Testis (tissue), 5 donors: ENCODE data around the gene TMEM253. TPM values are rescaled to one million over a fixed set of nuclear protein-coding genes. Genes with fewer than 3 reads are reported as not detected.

Experiments used
- DNase-seq: peaks from one replicate; pipeline ENCODE4 v3.0.0-alpha.2; 2019
- H3K27ac ChIP-seq, 2 donors: fragments of 200-600 bp; sonication (generic); one replicate each; pipeline ENCODE4 v1.5.1; 2019
- H3K27me3 ChIP-seq: fragments of 200-600 bp; sonication (generic); one replicate; pipeline ENCODE4 v1.5.1; 2019
- H3K36me3 ChIP-seq: fragments of 200-600 bp; sonication (generic); one replicate; pipeline ENCODE4 v1.5.1; 2017; ENCODE audit warnings: low read depth; ENCODE audit errors: missing control alignments
- H3K4me1 ChIP-seq: fragments of 200-600 bp; sonication (generic); one replicate; pipeline ENCODE4 v1.5.1; 2019
- H3K4me3 ChIP-seq, 2 donors: fragments of 200-600 bp; sonication (generic); one replicate each; pipeline ENCODE4 v1.5.1; 2017 to 2019
- H3K9me3 ChIP-seq: fragments of 200-600 bp; sonication (generic); one replicate; pipeline ENCODE4 v1.5.1; 2017
- CTCF ChIP-seq, 3 experiments: fragments of 450-650 bp in 2 of 3; fragments of 200-600 bp in 1 of 3; sonication (generic) in 1 of 3; IDR thresholded peaks; one replicate each; pipeline ENCODE4 v1.5.1; 2016 to 2019; ENCODE audit warnings: antibody characterized with exemption in 3 of 3, mild to moderate bottlenecking in 2 of 3, moderate library complexity in 1 of 3
- POLR2A ChIP-seq: fragments of 450-650 bp; IDR thresholded peaks from one replicate; pipeline ENCODE4 v1.6.1; 2017; ENCODE audit warnings: antibody characterized with exemption, mild to moderate bottlenecking, moderate library complexity
- WGBS, 2 donors: methylation state at CpG; one replicate each; pipeline ENCODE4 v1.1.5; 2018; 5-methylcytosine and 5-hydroxymethylcytosine counted together
- intact Hi-C: fragments of 100-400 bp; cut with DNase I; formaldehyde crosslinking; loops from one replicate; pipeline ENCODE4 v1.15.1; 2023; ENCODE audit warnings: low total_unique reads
- long read RNA-seq, 2 donors: transcript quantifications; one replicate each; lab custom pipeline, GENCODE V29; 2026
- polyA plus RNA-seq: library from polyadenylated mRNA; stranded (reverse); fragments of 350-450 nt; fragmentation: Illumina TruSeq; extraction: RNeasy Lipid Tissue Mini Kit (QIAGEN cat#74804); gene quantifications from one replicate; pipeline ENCODE4 v1.2.3, GENCODE V29; 2014; ENCODE audit warnings: low read depth, low replicate concordance; ENCODE audit not compliant: insufficient read depth
- total RNA-seq, 2 donors: library from RNA; depleted of rRNA; stranded (reverse); fragments of >200 nt; gene quantifications; one replicate each; pipeline ENCODE4 v1.2.3, GENCODE V29; 2016

TMEM253 gene
- total RNA-seq (under 1 TPM in 1 of 2 donors, not detected in 1; 0.50 TPM), polyA plus RNA-seq (0.65 TPM)
- long read RNA-seq, donor 1 = 0 reads
- long read RNA-seq, donor 2 = 0 reads

GRCh38 chr14:21100931-21101330 is at the start of gene TMEM253:
TSS of gene TMEM253 (plus strand) at chr14:21101066. CDS start at chr14:21101344, 278 bp downstream.
- Histone ChIP-seq H3K27ac (peak within 1 kb of the TSS in 1 of 2 donors; percentile 89), H3K9me3 (no peaks in the 10 kb centered on the region), H3K4me3 (no peak within 1 kb of the TSS), H3K4me1 (peaks cover 41% of the 10 kb centered on the region), H3K27me3 (no peaks in the 10 kb centered on the region), H3K36me3 (no peaks in the 10 kb centered on the region)
- 84 to 90% methylated on average over 5 of the region's 5 CpGs for WGBS, 2 donors
- intact Hi-C loops = no loop called here
- no peak for TF ChIP-seq CTCF (IDR thresholded peaks at IDR 0.05)
- no peak for TF ChIP-seq POLR2A
- no peak for DNase-seq

DNA sequence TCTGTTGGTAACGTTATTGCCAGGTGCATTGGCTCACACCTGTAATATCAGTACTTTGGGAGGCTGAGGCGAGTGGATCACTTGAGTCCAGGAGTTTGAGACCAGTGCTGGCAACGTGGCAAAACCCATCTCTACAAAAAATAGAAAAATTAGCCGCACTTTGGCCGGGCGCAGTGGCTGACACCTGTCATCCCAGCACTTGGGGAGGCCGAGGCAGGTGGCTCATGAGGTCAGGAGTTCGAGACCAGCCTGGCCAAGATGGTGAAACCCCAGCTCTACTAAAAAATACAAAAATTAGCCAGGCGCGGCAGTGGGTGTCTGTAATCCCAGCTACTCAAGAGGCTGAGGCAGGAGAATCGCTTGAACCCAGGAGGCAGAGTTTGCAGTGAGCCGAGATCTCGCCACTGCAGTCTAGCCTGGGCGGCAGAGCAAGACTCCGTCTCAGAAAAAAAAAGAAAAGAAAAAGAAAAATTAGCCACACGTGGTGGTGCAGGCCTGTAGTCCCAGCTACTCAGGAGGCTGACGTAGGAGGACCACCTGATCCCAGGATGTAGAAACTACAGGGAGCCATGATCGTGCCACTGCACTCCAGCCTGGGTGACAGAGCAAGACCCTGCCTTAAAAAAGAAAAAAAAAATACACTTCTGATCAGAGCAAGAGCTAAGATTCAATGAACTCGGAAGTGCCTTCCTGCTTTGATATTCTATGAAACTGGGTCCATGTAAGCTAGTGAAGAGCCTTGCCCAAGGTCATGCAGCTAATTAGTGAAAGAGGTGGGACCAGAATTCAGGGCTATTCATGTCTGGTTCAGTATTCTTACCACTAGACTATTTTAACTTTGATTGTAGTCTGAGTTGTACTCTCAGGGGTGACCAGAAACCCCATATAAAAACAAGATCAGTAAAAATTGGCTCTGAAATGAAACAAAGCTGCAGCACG is 47.4 kb upstream of the TMEM253 start:
- Histone ChIP-seq H3K36me3 (no peaks in the 10 kb centered on the region), H3K4me3 (no peak overlapping the region), H3K9me3 (no peaks in the 10 kb centered on the region), H3K27me3 (no peaks in the 10 kb centered on the region), H3K27ac (no peak overlapping the region), H3K4me1 (peaks cover 10% of the 10 kb centered on the region)
- WGBS, 2 donors = 80 to 86% methylated on average over 15 to 20 of the region's 20 CpGs
- no peak for TF ChIP-seq CTCF (IDR thresholded peaks at IDR 0.05)
- TF ChIP-seq POLR2A = no peak
- intact Hi-C loops = no loop called here
- DNase-seq = no peak

GRCh38 chr14:21054123-21054767 is 46.6 kb upstream of the TMEM253 start:
- Histone ChIP-seq H3K36me3 (no peaks in the 10 kb centered on the region), H3K4me1 (peaks cover 2% of the 10 kb centered on the region), H3K9me3 (no peaks in the 10 kb centered on the region), H3K27ac (no peak overlapping the region), H3K4me3 (no peak overlapping the region), H3K27me3 (no peaks in the 10 kb centered on the region)
- intact Hi-C loops = no loop called here
- no peak for DNase-seq
- 60 to 62% methylated on average over 3 of the region's 3 CpGs for WGBS, 2 donors
- TF ChIP-seq CTCF (IDR thresholded peaks at IDR 0.05) (no peak), POLR2A (no peak)

DNA sequence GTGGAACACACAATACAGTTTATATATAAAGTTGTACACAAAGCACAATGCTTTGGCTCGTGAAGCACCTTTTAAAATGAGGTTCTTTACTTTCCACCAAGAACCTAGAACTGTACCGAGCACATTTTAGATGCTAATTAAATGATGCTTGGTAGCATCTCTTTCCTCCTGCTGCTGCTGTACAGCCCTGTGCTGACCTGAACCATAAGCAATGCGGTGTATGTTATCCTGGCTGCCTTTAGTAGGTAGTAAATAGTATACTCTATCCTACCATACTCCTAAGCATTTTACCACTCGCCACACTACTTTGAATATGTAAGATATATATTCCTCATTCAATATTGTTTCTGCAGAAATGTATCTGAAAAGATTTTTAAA is 46.1 kb upstream of the TMEM253 start:
- H3K9me3 ChIP-seq = no peaks in the 10 kb centered on the region
- no peak overlapping the region for H3K4me3 ChIP-seq
- WGBS, 2 donors = 94 to 96% methylated on average over 4 of the region's 4 CpGs
- no peaks in the 10 kb centered on the region for H3K27me3 ChIP-seq
- no peak overlapping the region for H3K27ac ChIP-seq
- no peaks in the 10 kb centered on the region for H3K4me1 ChIP-seq
- TF ChIP-seq POLR2A (no peak), CTCF (IDR thresholded peaks at IDR 0.05) (no peak)
- H3K36me3 ChIP-seq = no peaks in the 10 kb centered on the region
- intact Hi-C loops = no loop called here
- no peak for DNase-seq
